Measurements from ENCODE around the gene CASP8. TPM values are rescaled to one million over a fixed set of nuclear protein-coding genes. Genes with fewer than 3 reads are reported as not detected.

CASP8 gene
- total and polyA plus RNA-seq, 2 of the 8 experiments (the other 6 are each of a cell fraction or from before 2014, with no cell fraction given): 2.3 to 3.6 TPM

- H2BK12ac ChIP-seq (ENCODE audit: low read depth, low read length): no peak overlapping the region
- H2BK120ac ChIP-seq (replicated peaks; ENCODE audit: low read depth, low read length): no peak overlapping the region
- no peak overlapping the region for H4K91ac ChIP-seq (replicated peaks; ENCODE audit: insufficient read length, low read length)
- H4K8ac ChIP-seq (ENCODE audit: extremely low read depth, insufficient read depth, low read length): no peak overlapping the region
- no peak overlapping the region for H3K18ac ChIP-seq (ENCODE audit: extremely low read depth, low read length)
- no peak for FAIRE-seq
- no peak overlapping the region for H3K27ac ChIP-seq (ENCODE audit: low read depth, low read length)
- no peak overlapping the region for H2AFZ ChIP-seq (ENCODE audit: low read length)
- no peaks in the 10 kb centered on the region for H3K9me3 ChIP-seq (ENCODE audit: insufficient read depth in 2 of 2, low read depth in 1 of 2, low read length in 1 of 2)
- no peaks in the 10 kb centered on the region for H3K79me1 ChIP-seq (ENCODE audit: low read depth, low read length)
- ChIA-PET POLR2A (ENCODE audit: partially characterized antibody) (interaction anchor here (1.5 kb wide), 1 partner anchor 9 kb away, joined by 3 read pairs; no protein-coding TSS in a partner anchor), CTCF (ENCODE audit: partially characterized antibody) (no interaction called here)
- H3K9ac ChIP-seq (replicated peaks in 1 of 4; ENCODE audit: extremely low read depth in 1 of 4, low read depth in 3 of 4, low read length in 3 of 4): no peak overlapping the region
- no peak overlapping the region for H3K23ac ChIP-seq (ENCODE audit: insufficient read length)
- H4K20me1 ChIP-seq (replicated peaks in 1 of 2; ENCODE audit: control insufficient read depth in 1 of 2, insufficient read depth in 2 of 2, low read length in 2 of 2): no peaks in the 10 kb centered on the region
- H2BK20ac ChIP-seq (ENCODE audit: low read length): no peak overlapping the region
- H3K14ac ChIP-seq (ENCODE audit: insufficient read length): no peak overlapping the region
- H2BK15ac ChIP-seq (ENCODE audit: low read length): no peak overlapping the region
- 96% methylated on average over 4 of the region's 4 CpGs; no CpG with 5 or more reads in 1 of the 2 experiments for WGBS, 2 experiments (ENCODE audit: extremely low coverage in 1 of 2, insufficient coverage in 1 of 2, insufficient read length in 1 of 2, insufficient replicate concordance in 2 of 2, low coverage in 1 of 2, low lambda C conversion rate in 2 of 2, missing lambda C conversion rate in 1 of 2)
- no peaks in the 10 kb centered on the region for H3K27me3 ChIP-seq (replicated peaks in 1 of 4; ENCODE audit: control insufficient read depth in 3 of 4, extremely low read depth in 1 of 4, insufficient read depth in 3 of 4, low read length in 3 of 4)
- H3K56ac ChIP-seq (replicated peaks; ENCODE audit: insufficient read length, low read depth, low read length): no peak overlapping the region
- no peaks in the 10 kb centered on the region for H3K4me1 ChIP-seq (replicated peaks in 1 of 4; ENCODE audit: control insufficient read depth in 3 of 4, insufficient read depth in 4 of 4, low read length in 3 of 4)
- H3K4me2 ChIP-seq (ENCODE audit: insufficient read depth in 1 of 2, low read depth in 2 of 2, low read length in 2 of 2): no peak overlapping the region
- no peak overlapping the region for H4K5ac ChIP-seq (ENCODE audit: insufficient read length, low read depth, low read length)
- no peaks in the 10 kb centered on the region for H3K23me2 ChIP-seq (ENCODE audit: low read depth, low read length)
- H3K4ac ChIP-seq (replicated peaks; ENCODE audit: insufficient read length, low read depth, low read length): no peak overlapping the region
- no peak overlapping the region for H2AK5ac ChIP-seq (ENCODE audit: low read depth, low read length)
- no peak overlapping the region for H2BK5ac ChIP-seq (ENCODE audit: low read depth, low read length)
- no peak overlapping the region for H3K4me3 ChIP-seq (ENCODE audit: extremely low read depth in 1 of 4, insufficient read depth in 2 of 4, low read depth in 3 of 4, low read length in 4 of 4)
- H3K79me2 ChIP-seq (ENCODE audit: control insufficient read depth in 1 of 2, insufficient read depth in 2 of 2, low read length in 2 of 2): no peaks in the 10 kb centered on the region
- TF ChIP-seq SIX5 (IDR thresholded peaks at IDR 0.05; ENCODE audit: low read depth, low read length) (no peak), HDAC2 (IDR thresholded peaks at IDR 0.05; ENCODE audit: borderline replicate concordance in 1 of 2, low read depth in 2 of 2, low read length in 2 of 2) (no peak), EZH2 (IDR thresholded peaks at IDR 0.05; ENCODE audit: low read depth, low read length, severe bottlenecking) (no peak), POLR2A (IDR thresholded peaks at IDR 0.05; ENCODE audit: control extremely low read depth in 1 of 2, low read depth in 2 of 2, low read length in 2 of 2) (no peak), ASH2L (IDR thresholded peaks at IDR 0.05; ENCODE audit: low read length) (no peak), MAX (IDR thresholded peaks at IDR 0.05) (no peak), RNF2 (IDR thresholded peaks at IDR 0.05; ENCODE audit: borderline replicate concordance, low read depth, low read length, missing control alignments, poor library complexity, severe bottlenecking) (no peak), CBX8 (IDR thresholded peaks at IDR 0.05; ENCODE audit: borderline replicate concordance, low read depth, low read length) (no peak), JUND (IDR thresholded peaks at IDR 0.05; ENCODE audit: low read length) (no peak), RFX5 (IDR thresholded peaks at IDR 0.05; ENCODE audit: borderline replicate concordance, low read depth, low read length) (no peak)
- H3K36me3 ChIP-seq (ENCODE audit: control insufficient read depth in 2 of 4, insufficient read depth in 4 of 4, low read length in 3 of 4): no peaks in the 10 kb centered on the region
- DNase-seq (ENCODE audit: low read depth in 1 of 2, low spot score in 2 of 2): no peak
Observed at GRCh38 chr2:201320701-201321100, 60.4 kb downstream of the CASP8 start.
